Stimulated activated effector memory CD8-positive, alpha-beta T cell treated with anti-CD3 and anti-CD28 coated beads, Interleukin-12 subunit alpha, Interleukin-12 subunit beta, amount 100 ng/mL, for 72 hours (primary cell): Measurements from ENCODE around the gene C11orf97.
A peak's percentile ranks its signal among the peaks of the same experiment; 100 is the strongest.
"Not testable (repeated sequence)": the region's sequence is repeated elsewhere in the genome, so short reads cannot be mapped to it uniquely, and the experiment has no call there.

Source experiments
- ATAC-seq: fragments of 150-1000 bp; cut with Tn5 transposase; 2 replicates; pipeline ENCODE4 v1.10.0; 2021
- DNase-seq, 2 donors: peaks; one replicate each; pipeline ENCODE4 v3.0.0; 2021 to 2022; ENCODE audit warnings: low spot score in 2 of 2
- H3K27ac Mint-ChIP-seq: one replicate; pipeline ENCODE4 v1.8.0; 2022; ENCODE audit warnings: mild to moderate bottlenecking, mixed read lengths
- H3K36me3 Mint-ChIP-seq: one replicate; pipeline ENCODE4 v1.8.0; 2022; ENCODE audit warnings: mild to moderate bottlenecking, mixed read lengths
- H3K4me1 Mint-ChIP-seq: one replicate; pipeline ENCODE4 v1.8.0; 2022; ENCODE audit warnings: mixed read lengths
- H3K4me3 Mint-ChIP-seq: one replicate; pipeline ENCODE4 v1.8.0; 2022; ENCODE audit warnings: mild to moderate bottlenecking, mixed read lengths
- H3K9me3 Mint-ChIP-seq: one replicate; pipeline ENCODE4 v1.8.0; 2022; ENCODE audit warnings: mixed read lengths

The C11orf97 gene

GRCh38 chr11:94511932-94512781, at the start of gene C11orf97:
C11orf97 (plus strand) TSS chr11:94512461; CDS start chr11:94512529, 68 bp downstream.
- DNase-seq (peak; percentile 21 to 76), ATAC-seq (peak; percentile 94)
- H3K9me3 Mint-ChIP-seq, result no peaks in the 10 kb centered on the region
- peak within 1 kb of the TSS; percentile 76 for H3K4me3 Mint-ChIP-seq
- peaks cover 10% of the 10 kb centered on the region for H3K4me1 Mint-ChIP-seq
- no peaks in the 10 kb centered on the region for H3K36me3 Mint-ChIP-seq
- peak within 1 kb of the TSS; percentile 54 for H3K27ac Mint-ChIP-seq

GRCh38 chr11:94469416-94469815, 42.8 kb upstream of the C11orf97 start:
- no peaks in the 10 kb centered on the region for H3K9me3 Mint-ChIP-seq
- DNase-seq (no peak), ATAC-seq (peak; percentile 92)
- H3K27ac Mint-ChIP-seq, result peak overlapping the region; percentile 70
- peaks cover 17% of the 10 kb centered on the region for H3K4me1 Mint-ChIP-seq
- H3K4me3 Mint-ChIP-seq, result no peak overlapping the region
- peaks cover 65% of the 10 kb centered on the region for H3K36me3 Mint-ChIP-seq

GRCh38 chr11:94472916-94473799, 39.1 kb upstream of the C11orf97 start:
- Mint-ChIP-seq H3K27ac (no peak overlapping the region), H3K36me3 (peaks cover 73% of the 10 kb centered on the region), H3K9me3 (no peaks in the 10 kb centered on the region), H3K4me3 (peak overlapping the region; percentile 2), H3K4me1 (peaks cover 17% of the 10 kb centered on the region)
- DNase-seq, result no peak
- peak; percentile 91 for ATAC-seq

GRCh38 chr11:94477624-94478023, 34.6 kb upstream of the C11orf97 start:
- Mint-ChIP-seq H3K4me3 (no peak overlapping the region), H3K9me3 (no peaks in the 10 kb centered on the region), H3K27ac (no peak overlapping the region), H3K4me1 (peaks cover 12% of the 10 kb centered on the region), H3K36me3 (peaks cover 84% of the 10 kb centered on the region)
- ATAC-seq, result no peak
- DNase-seq, result no peak

- ATAC-seq (no peak), DNase-seq (no peak)
- Mint-ChIP-seq H3K36me3 (peaks cover 97% of the 10 kb centered on the region), H3K4me3 (no peak overlapping the region), H3K4me1 (peaks cover under 1% of the 10 kb centered on the region), H3K27ac (no peak overlapping the region), H3K9me3 (no peaks in the 10 kb centered on the region)
These were observed 30.9 kb upstream of the C11orf97 start for GRCh38 chr11:94481342-94481741.

- Mint-ChIP-seq H3K4me3 (no peak overlapping the region), H3K4me1 (peaks cover 6% of the 10 kb centered on the region), H3K36me3 (peaks cover 94% of the 10 kb centered on the region), H3K9me3 (no peaks in the 10 kb centered on the region), H3K27ac (no peak overlapping the region)
- ATAC-seq, result no peak
- no peak for DNase-seq
These were observed 26.2 kb upstream of the C11orf97 start for GRCh38 chr11:94486068-94486467.

- Mint-ChIP-seq H3K9me3 (no peaks in the 10 kb centered on the region), H3K4me1 (peaks cover 17% of the 10 kb centered on the region), H3K4me3 (peak within 1 kb of the TSS; percentile 94), H3K36me3 (peaks cover 49% of the 10 kb centered on the region), H3K27ac (peak within 1 kb of the TSS; percentile 99)
- DNase-seq (peak; percentile 82 to 96), ATAC-seq (peak; percentile 100)
These were observed 18.8 kb upstream of the C11orf97 start, which contains the start of the genes ANKRD49 and MRE11 for GRCh38 chr11:94493281-94494125. ANKRD49 (plus strand) TSS chr11:94493984; CDS start chr11:94496694, 2,710 bp downstream. MRE11 (minus strand) TSS chr11:94493844; CDS start chr11:94492801, 1,043 bp downstream.

- ATAC-seq, result peak; percentile 80
These were observed 18.1 kb upstream of the C11orf97 start for GRCh38 chr11:94494126-94494680.

GRCh38 chr11:94500181-94500580, 12.1 kb upstream of the C11orf97 start:
- no peak for DNase-seq
- ATAC-seq, result no peak
- peak overlapping the region; percentile 21 for H3K27ac Mint-ChIP-seq
- H3K4me1 Mint-ChIP-seq, result peaks cover 4% of the 10 kb centered on the region
- H3K4me3 Mint-ChIP-seq, result no peak overlapping the region
- no peaks in the 10 kb centered on the region for H3K9me3 Mint-ChIP-seq
- peaks cover 64% of the 10 kb centered on the region for H3K36me3 Mint-ChIP-seq

More at GRCh38 chr11:94494126-94494680, 18.1 kb upstream of the C11orf97 start:
- DNase-seq, result no peak
- Mint-ChIP-seq H3K4me1 (peaks cover 17% of the 10 kb centered on the region), H3K9me3 (no peaks in the 10 kb centered on the region), H3K4me3 (peak overlapping the region; percentile 94), H3K27ac (peak overlapping the region; percentile 99), H3K36me3 (peaks cover 49% of the 10 kb centered on the region)

- ATAC-seq, result no peak
- no peak for DNase-seq
- Mint-ChIP-seq H3K9me3 (no peaks in the 10 kb centered on the region), H3K4me3 (no peak overlapping the region), H3K36me3 (peaks cover 60% of the 10 kb centered on the region), H3K4me1 (no peaks in the 10 kb centered on the region), H3K27ac (no peak overlapping the region)
These were observed 10.7 kb upstream of the C11orf97 start for GRCh38 chr11:94501522-94501921.

- ATAC-seq, result peak; percentile 76
- Mint-ChIP-seq H3K4me3 (no peak overlapping the region), H3K27ac (no peak overlapping the region), H3K4me1 (no peaks in the 10 kb centered on the region), H3K36me3 (peaks cover 27% of the 10 kb centered on the region), H3K9me3 (no peaks in the 10 kb centered on the region)
- DNase-seq, result no peak
These were observed 7.5 kb upstream of the C11orf97 start for GRCh38 chr11:94504689-94505293.

- H3K36me3 Mint-ChIP-seq, ATAC-seq, DNase-seq, H3K9me3 Mint-ChIP-seq, H3K27ac Mint-ChIP-seq, H3K4me1 Mint-ChIP-seq, H3K4me3 Mint-ChIP-seq: not testable (repeated sequence)
These were observed 5.7 kb upstream of the C11orf97 start for GRCh38 chr11:94506513-94506912.

- ATAC-seq, result no peak
- no peaks in the 10 kb centered on the region for H3K9me3 Mint-ChIP-seq
These were observed 4.8 kb upstream of the C11orf97 start for GRCh38 chr11:94507485-94507884.

GRCh38 chr11:94513091-94513490, 830 bp downstream of the C11orf97 start:
- Mint-ChIP-seq H3K36me3 (no peaks in the 10 kb centered on the region), H3K4me3 (peak overlapping the region; percentile 76), H3K27ac (no peak overlapping the region), H3K9me3 (no peaks in the 10 kb centered on the region), H3K4me1 (peaks cover 10% of the 10 kb centered on the region)
- no peak for ATAC-seq
- no peak for DNase-seq

More at GRCh38 chr11:94507485-94507884, 4.8 kb upstream of the C11orf97 start:
- H3K4me3 Mint-ChIP-seq, result no peak overlapping the region
- peaks cover 6% of the 10 kb centered on the region for H3K36me3 Mint-ChIP-seq
- peaks cover 9% of the 10 kb centered on the region for H3K4me1 Mint-ChIP-seq
- H3K27ac Mint-ChIP-seq, result no peak overlapping the region
- no peak for DNase-seq
